Measurements from ENCODE around the gene LIN37. TPM values are rescaled to one million over a fixed set of nuclear protein-coding genes. Genes with fewer than 3 reads are reported as not detected.
A peak's percentile ranks its signal among the peaks of the same experiment; 100 is the strongest.

The LIN37 gene
- total and polyA plus RNA-seq, 9 of the 15 experiments (the other 6 are each of a cell fraction or from before 2014, with no cell fraction given), result 1.2 to 12.5 (median 8.6) TPM

DNA sequence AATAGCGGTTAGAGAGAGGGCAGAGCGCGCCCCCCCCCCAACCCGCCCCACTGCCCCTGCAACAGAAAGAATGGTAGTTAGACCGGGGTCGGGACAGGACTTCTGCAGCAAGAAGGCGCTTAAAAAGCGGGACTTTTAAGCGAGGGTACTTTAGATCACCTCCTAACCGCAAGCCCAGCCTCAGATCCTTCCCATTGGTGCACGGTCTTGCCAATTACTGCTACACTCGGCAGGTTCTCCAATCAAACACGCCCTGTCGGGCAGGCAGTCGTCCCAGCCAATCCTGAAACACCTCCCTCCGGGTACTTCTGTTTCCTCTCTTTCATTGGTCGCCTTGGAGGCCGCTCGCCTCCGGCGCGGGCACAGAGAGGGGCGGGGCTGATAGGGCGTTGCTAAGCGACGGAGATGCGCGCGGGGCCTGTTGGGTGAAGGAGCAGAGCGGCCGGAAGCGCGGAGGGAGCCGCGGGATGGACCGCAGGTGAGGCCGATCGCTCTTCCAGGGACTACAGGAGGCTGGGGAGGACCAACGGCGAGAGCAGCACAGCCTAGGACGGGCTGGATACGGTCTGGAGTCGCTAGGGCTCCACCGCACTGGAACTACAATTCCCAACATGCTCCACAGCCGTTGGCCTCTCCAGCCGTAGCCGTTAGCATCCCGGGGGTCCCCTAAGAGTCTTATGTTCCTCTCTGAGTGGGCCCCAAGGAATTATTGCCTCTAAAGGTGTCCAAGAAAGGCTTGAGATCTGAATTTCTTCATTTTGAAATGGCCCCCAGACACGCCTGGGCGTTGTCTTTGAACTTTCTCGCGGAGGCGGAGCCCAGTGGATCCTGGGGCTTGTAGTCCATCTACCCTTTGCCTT is 9.6 kb downstream of the LIN37 start, which contains the start of gene PROSER3 (continued):
- TF ChIP-seq MYBL2 (IDR thresholded peaks at IDR 0.05; ENCODE audit: low read depth) (peak; percentile 54; the same call in 1 of the 2 replicates), MYBL2 (CRISPR knock-in tag; IDR thresholded peaks at IDR 0.05; ENCODE audit: borderline replicate concordance) (no peak), HDAC2 (IDR thresholded peaks at IDR 0.05) (no peak), ETV5 (CRISPR knock-in tag; IDR thresholded peaks at IDR 0.05; ENCODE audit: low read depth) (peak; percentile 94), HLTF (IDR thresholded peaks at IDR 0.05) (no peak), POLR2G (IDR thresholded peaks at IDR 0.05; ENCODE audit: low read depth, low read length) (peak; percentile 83), PCBP1 (IDR thresholded peaks at IDR 0.05; ENCODE audit: low read depth, low read length, poor library complexity, severe bottlenecking) (peak; percentile 33), SUPT5H (IDR thresholded peaks at IDR 0.05) (peak; percentile 82), HSF4 (CRISPR knock-in tag; IDR thresholded peaks at IDR 0.05; ENCODE audit: borderline replicate concordance) (no peak), TRIM28 (IDR thresholded peaks at IDR 0.05) (no peak), ZBTB17 (CRISPR knock-in tag; IDR thresholded peaks at IDR 0.05) (peak; percentile 57; the same call in 1 of the 2 replicates), HDAC8 (tag; IDR thresholded peaks at IDR 0.05) (peak; percentile 70; the same call in 1 of the 2 replicates), RBM39 (optimal IDR thresholded peaks at IDR 0.05; ENCODE audit: low read depth, low read length) (no peak), PURB (CRISPR knock-in tag; IDR thresholded peaks at IDR 0.05; ENCODE audit: low read depth) (no peak), ZNF766 (CRISPR knock-in tag; conservative IDR thresholded peaks at IDR 0.05) (peak; percentile 87), GATAD2A (IDR thresholded peaks at IDR 0.05) (no peak), SMC3 (conservative IDR thresholded peaks at IDR 0.05; ENCODE audit: insufficient read depth, low read depth, low read length) (no peak), BCL6 (CRISPR knock-in tag; IDR thresholded peaks at IDR 0.05) (peak; percentile 48; the same call in 1 of the 2 replicates), KLF13 (tag; IDR thresholded peaks at IDR 0.05; ENCODE audit: borderline replicate concordance, low read depth) (0 out of 2 replicates have a peak, but pooled peaks have one; percentile 37), MTA2 (IDR thresholded peaks at IDR 0.05; ENCODE audit: low read depth) (no peak)
- TF ChIP-seq, protein P1, sequence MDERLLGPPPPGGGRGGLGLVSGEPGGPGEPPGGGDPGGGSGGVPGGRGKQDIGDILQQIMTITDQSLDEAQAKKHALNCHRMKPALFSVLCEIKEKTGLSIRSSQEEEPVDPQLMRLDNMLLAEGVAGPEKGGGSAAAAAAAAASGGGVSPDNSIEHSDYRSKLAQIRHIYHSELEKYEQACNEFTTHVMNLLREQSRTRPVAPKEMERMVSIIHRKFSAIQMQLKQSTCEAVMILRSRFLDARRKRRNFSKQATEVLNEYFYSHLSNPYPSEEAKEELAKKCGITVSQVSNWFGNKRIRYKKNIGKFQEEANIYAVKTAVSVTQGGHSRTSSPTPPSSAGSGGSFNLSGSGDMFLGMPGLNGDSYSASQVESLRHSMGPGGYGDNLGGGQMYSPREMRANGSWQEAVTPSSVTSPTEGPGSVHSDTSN (CRISPR knock-in tag; IDR thresholded peaks at IDR 0.05; ENCODE audit: low read depth), result peak; percentile 72
- TF ChIP-seq, protein P1 (tag; conservative IDR thresholded peaks at IDR 0.05; ENCODE audit: low read depth), result peak; percentile 99
- TF ChIP-seq, protein P2, sequence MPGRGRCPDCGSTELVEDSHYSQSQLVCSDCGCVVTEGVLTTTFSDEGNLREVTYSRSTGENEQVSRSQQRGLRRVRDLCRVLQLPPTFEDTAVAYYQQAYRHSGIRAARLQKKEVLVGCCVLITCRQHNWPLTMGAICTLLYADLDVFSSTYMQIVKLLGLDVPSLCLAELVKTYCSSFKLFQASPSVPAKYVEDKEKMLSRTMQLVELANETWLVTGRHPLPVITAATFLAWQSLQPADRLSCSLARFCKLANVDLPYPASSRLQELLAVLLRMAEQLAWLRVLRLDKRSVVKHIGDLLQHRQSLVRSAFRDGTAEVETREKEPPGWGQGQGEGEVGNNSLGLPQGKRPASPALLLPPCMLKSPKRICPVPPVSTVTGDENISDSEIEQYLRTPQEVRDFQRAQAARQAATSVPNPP (IDR thresholded peaks at IDR 0.05; ENCODE audit: borderline replicate concordance, insufficient read depth, insufficient read length), result no peak
- TF ChIP-seq, protein P3, sequence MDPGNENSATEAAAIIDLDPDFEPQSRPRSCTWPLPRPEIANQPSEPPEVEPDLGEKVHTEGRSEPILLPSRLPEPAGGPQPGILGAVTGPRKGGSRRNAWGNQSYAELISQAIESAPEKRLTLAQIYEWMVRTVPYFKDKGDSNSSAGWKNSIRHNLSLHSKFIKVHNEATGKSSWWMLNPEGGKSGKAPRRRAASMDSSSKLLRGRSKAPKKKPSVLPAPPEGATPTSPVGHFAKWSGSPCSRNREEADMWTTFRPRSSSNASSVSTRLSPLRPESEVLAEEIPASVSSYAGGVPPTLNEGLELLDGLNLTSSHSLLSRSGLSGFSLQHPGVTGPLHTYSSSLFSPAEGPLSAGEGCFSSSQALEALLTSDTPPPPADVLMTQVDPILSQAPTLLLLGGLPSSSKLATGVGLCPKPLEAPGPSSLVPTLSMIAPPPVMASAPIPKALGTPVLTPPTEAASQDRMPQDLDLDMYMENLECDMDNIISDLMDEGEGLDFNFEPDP (CRISPR knock-in tag; IDR thresholded peaks at IDR 0.05), result no peak

Data from K562 (cell line).